Endothelial cell of umbilical vein (primary cell): ENCODE data around the gene ERAP2. TPM values are rescaled to one million over a fixed set of nuclear protein-coding genes. Genes with fewer than 3 reads are reported as not detected.

ENCODE experiments used
- BruUV-seq: library from RNA; stranded (reverse); fragments of 400-500 nt; replicated peaks from 2 replicates; lab custom pipeline; 2021; lab: Mats Ljungman, UMichigan
- CTCF ChIA-PET: fragments of 300-600, 350-600 bp; sonication (Branson Sonifier 250); formaldehyde crosslinking; loops from one replicate; lab custom pipeline; 2021; ENCODE audit warnings: antibody characterized with exemption, inconsistent platforms; lab: Charles Lee
- POLR2A ChIA-PET: fragments of 300-600, 350-600 bp; sonication (Branson Sonifier 250); formaldehyde crosslinking; loops from one replicate; lab custom pipeline; 2021; ENCODE audit warnings: antibody characterized with exemption, inconsistent platforms; lab: Charles Lee
- DNase-seq: peaks from one replicate; pipeline ENCODE4 v3.0.0-alpha.2; 2011; ENCODE audit warnings: low read depth, low spot score
- FAIRE-seq: peaks from 2 replicates; lab custom pipeline; 2011; peaks lifted over from hg19 to GRCh38; lab: Jason Lieb, UNC
- H2AFZ ChIP-seq: 2 replicates; pipeline ENCODE4 v1.6.0; 2012; ENCODE audit warnings: low read depth, low read length, control low read depth, inconsistent platforms
- H3K27ac ChIP-seq: 2 replicates; pipeline ENCODE4 v1.5.1; 2011; ENCODE audit warnings: low read depth, mild to moderate bottlenecking, control low read depth, low read length, moderate library complexity; ENCODE audit not compliant: insufficient read depth
- H3K27me3 ChIP-seq, 2 experiments: 2 replicates each; pipeline versions ENCODE4 v1.6.0 to v1.6.1; 2011; ENCODE audit warnings: low read length in 2 of 2, mixed read lengths in 1 of 2; ENCODE audit not compliant: control insufficient read depth in 2 of 2, insufficient read depth in 2 of 2
- H3K36me3 ChIP-seq, 2 experiments: 2 replicates in 1 of 2; 3 replicates in 1 of 2; pipeline ENCODE4 v1.5.1; 2011; ENCODE audit warnings: low read length in 2 of 2, mild to moderate bottlenecking in 1 of 2, moderate library complexity in 1 of 2; ENCODE audit not compliant: control insufficient read depth in 2 of 2, insufficient read depth in 2 of 2; ENCODE audit errors: extremely low read depth in 1 of 2
- H3K4me1 ChIP-seq: 3 replicates; pipeline ENCODE4 v1.5.1; 2011; ENCODE audit warnings: mild to moderate bottlenecking, low read length; ENCODE audit not compliant: control insufficient read depth, insufficient read depth; ENCODE audit errors: extremely low read depth
- H3K4me2 ChIP-seq: 2 replicates; pipeline ENCODE4 v1.6.1; 2011; ENCODE audit warnings: low read length, control low read depth, mixed read lengths; ENCODE audit not compliant: insufficient read depth
- H3K4me3 ChIP-seq, 3 experiments: fragments of 200-600 bp in 1 of 3; sonication (generic), shearing (Covaris generic) in 1 of 3; replicated peaks in 1 of 3; 2 replicates each; pipeline ENCODE4 v1.5.1; 2011 to 2016; ENCODE audit warnings: control low read depth in 3 of 3, low read length in 3 of 3, mild to moderate bottlenecking in 2 of 3, inconsistent platforms in 1 of 3, low read depth in 1 of 3, moderate library complexity in 1 of 3; ENCODE audit not compliant: insufficient read depth in 1 of 3
- H3K79me2 ChIP-seq: 2 replicates; pipeline ENCODE4 v1.6.0; 2012; ENCODE audit warnings: low read length, inconsistent platforms; ENCODE audit not compliant: control insufficient read depth, insufficient read depth
- H3K9ac ChIP-seq: replicated peaks from 2 replicates; pipeline ENCODE3; 2011; ENCODE audit warnings: low read length, control low read depth; ENCODE audit not compliant: insufficient read depth; ENCODE audit errors: extremely low read depth
- H3K9me1 ChIP-seq: replicated peaks from 3 replicates; pipeline ENCODE4 v1.6.0; 2011; ENCODE audit warnings: mild to moderate bottlenecking, low read length; ENCODE audit not compliant: control insufficient read depth, insufficient read depth; ENCODE audit errors: extremely low read depth
- H3K9me3 ChIP-seq: replicated peaks from 2 replicates; pipeline ENCODE4 v1.5.1; 2012; ENCODE audit warnings: low read length, inconsistent platforms; ENCODE audit not compliant: control insufficient read depth, insufficient read depth
- H4K20me1 ChIP-seq: replicated peaks from 2 replicates; pipeline ENCODE3; 2011; ENCODE audit warnings: mild to moderate bottlenecking, low read length; ENCODE audit not compliant: control insufficient read depth, insufficient read depth; ENCODE audit errors: extremely low read depth
- CTCF ChIP-seq, 2 donors: IDR thresholded peaks; 1 replicate in 1 of 2; 2 replicates in 1 of 2; pipeline ENCODE4 v1.5.1; 2011; ENCODE audit warnings: low read length in 2 of 2, mild to moderate bottlenecking in 2 of 2, moderate library complexity in 2 of 2, control low read depth in 1 of 2, inconsistent platforms in 1 of 2, low read depth in 1 of 2; ENCODE audit not compliant: insufficient read depth in 1 of 2; ENCODE audit errors: extremely low read depth in 1 of 2
- EZH2 ChIP-seq: IDR thresholded peaks from 2 replicates; pipeline ENCODE4 v1.6.1; 2012; ENCODE audit warnings: borderline replicate concordance, low read depth, mild to moderate bottlenecking, moderate library complexity, low read length, inconsistent platforms; ENCODE audit not compliant: severe bottlenecking
- FOS ChIP-seq: IDR thresholded peaks from 2 replicates; pipeline ENCODE4 v1.6.1; 2011; ENCODE audit warnings: mild to moderate bottlenecking, low read length, moderate library complexity, borderline replicate concordance; ENCODE audit not compliant: insufficient read depth
- GATA2 ChIP-seq: IDR thresholded peaks from 2 replicates; pipeline ENCODE4 v1.7.0; 2011; ENCODE audit warnings: low read depth, mild to moderate bottlenecking, moderate library complexity, mixed read lengths, low read length; ENCODE audit not compliant: insufficient read length, insufficient read depth
- JUN ChIP-seq: IDR thresholded peaks from 2 replicates; pipeline ENCODE4 v1.6.1; 2011; ENCODE audit warnings: borderline replicate concordance, low read depth; ENCODE audit not compliant: insufficient read length, insufficient read depth
- MAX ChIP-seq: IDR thresholded peaks from 2 replicates; pipeline ENCODE4 v1.6.1; 2011; ENCODE audit not compliant: insufficient read depth, insufficient read length
- MYC ChIP-seq: IDR thresholded peaks from one replicate; pipeline ENCODE4 v1.6.1; 2011; ENCODE audit warnings: mild to moderate bottlenecking, low read depth, low read length
- POLR2A ChIP-seq: IDR thresholded peaks from 2 replicates; pipeline ENCODE4 v1.6.1; 2012; ENCODE audit warnings: low read depth, mild to moderate bottlenecking, control low read depth, low read length
- POLR2AphosphoS5 ChIP-seq: IDR thresholded peaks from 2 replicates; pipeline ENCODE4 v1.6.1; 2012; ENCODE audit warnings: low read depth, mild to moderate bottlenecking, control low read depth, low read length, moderate library complexity; ENCODE audit not compliant: insufficient read depth
- dilution Hi-C: fragments of 300-500 bp; cut with MboI; formaldehyde crosslinking; loops from one replicate; pipeline ENCODE4 v1.15.0; 2019; ENCODE audit warnings: low sequenced_read_pairs; ENCODE audit not compliant: extremely low pct_ligation_motif_present
- intact Hi-C: fragments of 100-400 bp; cut with micrococcal nuclease; formaldehyde crosslinking; loops from one replicate; pipeline ENCODE4 v1.10.0; 2022
- polyA plus RNA-seq, 4 experiments: library from polyadenylated mRNA; depleted of rRNA in 3 of 4; stranded (reverse) in 3 of 4; unstranded in 1 of 4; fragments of >200 nt; gene quantifications; 2 replicates each; pipeline versions ENCODE4 v1.2.1 to v1.2.3, GENCODE V29; 2011 to 2012; ENCODE audit warnings: missing spikeins in 1 of 4
- total RNA-seq: library from RNA; stranded (reverse); gene quantifications from 2 replicates; pipeline ENCODE4 v1.2.3, GENCODE V29; 2021

Gene ERAP2
- total and polyA plus RNA-seq, 2 donors (not counting 3 experiments of a cell fraction or from before 2014, with no cell fraction given) = 3.1 to 10.0 TPM

GRCh38 chr5:96871686-96872085 is 4.6 kb upstream of the ERAP2 start:
- Histone ChIP-seq H3K9me1 (no peaks in the 10 kb centered on the region), H2AFZ (no peak overlapping the region), H3K4me2 (no peak overlapping the region), H4K20me1 (no peaks in the 10 kb centered on the region), H3K9ac (no peak overlapping the region), H3K36me3 (no peaks in the 10 kb centered on the region), H3K4me1 (peaks cover 2% of the 10 kb centered on the region), H3K27me3 (no peaks in the 10 kb centered on the region), H3K27ac (no peak overlapping the region), H3K9me3 (no peaks in the 10 kb centered on the region), H3K79me2 (no peaks in the 10 kb centered on the region), H3K4me3 (no peak overlapping the region)
- BruUV-seq = no TSS peak
- intact Hi-C loops = no loop called here
- dilution Hi-C loops = no loop called here
- FAIRE-seq = no peak
- POLR2A ChIA-PET = no interaction called here
- TF ChIP-seq MYC = no peak
- no peak for TF ChIP-seq MAX
- no peak for TF ChIP-seq CTCF (IDR thresholded peaks at IDR 0.05; ENCODE audit: extremely low read depth in 1 of 2, insufficient read depth in 1 of 2, low read depth in 1 of 2, low read length in 2 of 2)
- TF ChIP-seq FOS = no peak
- TF ChIP-seq GATA2 = no peak
- no peak for TF ChIP-seq EZH2
- TF ChIP-seq POLR2AphosphoS5 = no peak
- TF ChIP-seq JUN = no peak
- TF ChIP-seq POLR2A = no peak
- DNase-seq = no peak
- CTCF ChIA-PET = interaction anchor here (0.8 to 6.9 kb wide), 6 partner anchors 11 to 290 kb away, joined by 3 to 81 read pairs (median 4); partner anchors contain the start of gene LIX1
